Neural progenitor cell (in vitro differentiated cells): ENCODE results near the gene CAPN11.

Experiments used
- EZH2phosphoT487 ChIP-seq: fragments of 200-600 bp; sonication (generic); IDR thresholded peaks from 2 replicates; pipeline ENCODE4 v1.6.1; 2017; ENCODE audit warnings: antibody characterized with exemption
- TF ChIP-seq, protein P1 (sequence below): fragments of 200-600 bp; sonication (generic); IDR thresholded peaks from 2 replicates; pipeline ENCODE4 v1.5.1; 2017; ENCODE audit warnings: antibody characterized with exemption, mild to moderate bottlenecking

DNA sequence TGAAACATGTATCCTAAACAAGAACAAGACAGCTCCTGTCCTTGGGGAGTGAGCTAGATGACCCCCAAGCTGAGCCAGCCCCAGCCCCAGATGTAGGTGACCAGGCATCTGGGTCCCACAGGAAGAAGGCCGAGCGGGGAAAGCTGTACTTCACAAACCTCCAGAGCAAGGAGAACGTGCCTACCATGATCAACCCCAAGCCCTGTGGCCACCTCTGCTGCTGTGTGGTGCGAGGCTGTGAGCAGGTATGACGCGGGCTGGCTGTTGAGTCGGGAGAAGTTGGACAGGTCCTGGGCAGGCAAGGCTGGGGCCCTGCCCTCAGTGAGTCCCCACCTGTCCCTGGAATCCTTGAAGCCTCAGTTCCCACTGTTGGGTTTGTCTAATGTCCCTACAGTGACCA, 11.4 kb upstream of the CAPN11 start:
- TF ChIP-seq, protein P1, sequence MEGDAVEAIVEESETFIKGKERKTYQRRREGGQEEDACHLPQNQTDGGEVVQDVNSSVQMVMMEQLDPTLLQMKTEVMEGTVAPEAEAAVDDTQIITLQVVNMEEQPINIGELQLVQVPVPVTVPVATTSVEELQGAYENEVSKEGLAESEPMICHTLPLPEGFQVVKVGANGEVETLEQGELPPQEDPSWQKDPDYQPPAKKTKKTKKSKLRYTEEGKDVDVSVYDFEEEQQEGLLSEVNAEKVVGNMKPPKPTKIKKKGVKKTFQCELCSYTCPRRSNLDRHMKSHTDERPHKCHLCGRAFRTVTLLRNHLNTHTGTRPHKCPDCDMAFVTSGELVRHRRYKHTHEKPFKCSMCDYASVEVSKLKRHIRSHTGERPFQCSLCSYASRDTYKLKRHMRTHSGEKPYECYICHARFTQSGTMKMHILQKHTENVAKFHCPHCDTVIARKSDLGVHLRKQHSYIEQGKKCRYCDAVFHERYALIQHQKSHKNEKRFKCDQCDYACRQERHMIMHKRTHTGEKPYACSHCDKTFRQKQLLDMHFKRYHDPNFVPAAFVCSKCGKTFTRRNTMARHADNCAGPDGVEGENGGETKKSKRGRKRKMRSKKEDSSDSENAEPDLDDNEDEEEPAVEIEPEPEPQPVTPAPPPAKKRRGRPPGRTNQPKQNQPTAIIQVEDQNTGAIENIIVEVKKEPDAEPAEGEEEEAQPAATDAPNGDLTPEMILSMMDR = no peak
- no peak for TF ChIP-seq EZH2phosphoT487
